ENCODE measurements around the gene SPANXN4. TPM values are rescaled to one million over a fixed set of nuclear protein-coding genes. Genes with fewer than 3 reads are reported as not detected.

Gene SPANXN4
- total RNA-seq: not detected

GRCh38 chrX:143025628-143026027 lies at the start of gene SPANXN4:
SPANXN4 (plus strand) TSS chrX:143025928; CDS start chrX:143026015, 87 bp downstream.
- H3K27me3 Mint-ChIP-seq: no peaks in the 10 kb centered on the region
- H3K9me3 Mint-ChIP-seq: peaks cover 2% of the 10 kb centered on the region
- no peak within 1 kb of the TSS for H3K4me3 Mint-ChIP-seq
- H3K4me1 Mint-ChIP-seq: no peaks in the 10 kb centered on the region
- no peak for DNase-seq
- no peaks in the 10 kb centered on the region for H3K36me3 Mint-ChIP-seq
- no peak within 1 kb of the TSS for H3K27ac Mint-ChIP-seq

- H3K36me3 Mint-ChIP-seq: no peaks in the 10 kb centered on the region
- no peak for DNase-seq
- H3K4me3 Mint-ChIP-seq: no peak overlapping the region
- H3K4me1 Mint-ChIP-seq: no peaks in the 10 kb centered on the region
- no peak overlapping the region for H3K27ac Mint-ChIP-seq
- H3K9me3 Mint-ChIP-seq: peaks cover 6% of the 10 kb centered on the region
- no peaks in the 10 kb centered on the region for H3K27me3 Mint-ChIP-seq
These were observed 48.4 kb upstream of the SPANXN4 start for GRCh38 chrX:142977128-142977914.

- Mint-ChIP-seq H3K27me3 (no peaks in the 10 kb centered on the region), H3K4me1 (no peaks in the 10 kb centered on the region), H3K4me3 (no peak overlapping the region), H3K9me3 (peaks cover 6% of the 10 kb centered on the region), H3K36me3 (no peaks in the 10 kb centered on the region), H3K27ac (no peak overlapping the region)
- DNase-seq: no peak
These were observed 47.5 kb upstream of the SPANXN4 start for GRCh38 chrX:142978130-142978684.

GRCh38 chrX:142982679-142983078 lies 43.0 kb upstream of the SPANXN4 start:
- Mint-ChIP-seq H3K4me1 (no peaks in the 10 kb centered on the region), H3K27me3 (no peaks in the 10 kb centered on the region), H3K9me3 (peaks cover 4% of the 10 kb centered on the region), H3K36me3 (no peaks in the 10 kb centered on the region), H3K27ac (no peak overlapping the region), H3K4me3 (no peak overlapping the region)
- no peak for DNase-seq

- no peak overlapping the region for H3K27ac Mint-ChIP-seq
- H3K4me1 Mint-ChIP-seq: no peaks in the 10 kb centered on the region
- H3K4me3 Mint-ChIP-seq: no peak overlapping the region
- no peaks in the 10 kb centered on the region for H3K27me3 Mint-ChIP-seq
- no peaks in the 10 kb centered on the region for H3K36me3 Mint-ChIP-seq
- H3K9me3 Mint-ChIP-seq: peaks cover 1% of the 10 kb centered on the region
- no peak for DNase-seq
These were observed 30.7 kb upstream of the SPANXN4 start for GRCh38 chrX:142994988-142995387.

DNA sequence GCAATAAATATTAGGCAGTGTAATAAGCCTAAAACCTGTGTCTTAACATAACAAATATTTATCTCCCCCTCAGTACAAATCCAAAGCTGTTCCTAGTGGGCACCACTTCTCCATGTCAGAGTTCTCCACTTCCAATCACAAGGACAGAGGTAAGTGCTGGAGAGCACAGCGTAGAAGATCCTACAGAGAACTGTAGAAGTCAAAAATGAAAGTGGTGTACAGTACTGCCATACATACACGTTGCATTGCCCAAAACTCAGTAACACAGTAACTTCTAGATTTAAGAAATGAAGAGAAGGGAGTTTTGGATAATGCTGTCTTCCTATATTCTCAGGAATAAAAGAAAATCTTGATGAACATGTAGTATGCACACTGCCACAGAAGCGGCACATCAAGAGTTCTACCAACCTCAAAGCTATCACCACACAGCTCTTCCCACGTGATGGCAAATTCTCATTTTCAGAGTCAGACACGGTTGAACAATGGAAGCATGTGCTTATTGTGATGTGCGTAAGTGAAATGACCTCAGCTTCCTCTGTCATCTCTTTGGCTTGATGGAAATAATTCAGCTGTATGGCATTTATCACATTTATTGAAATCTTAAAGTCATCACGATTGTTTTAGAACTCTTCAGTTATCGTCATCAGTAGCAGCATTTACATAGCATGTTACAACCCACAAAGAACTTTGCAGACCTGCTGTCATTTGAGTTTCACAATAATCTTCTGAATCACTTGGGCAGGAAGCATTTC lies 27.1 kb upstream of the SPANXN4 start:
- peaks cover 2% of the 10 kb centered on the region for H3K9me3 Mint-ChIP-seq
- no peak overlapping the region for H3K4me3 Mint-ChIP-seq
- H3K36me3 Mint-ChIP-seq: no peaks in the 10 kb centered on the region
- H3K27me3 Mint-ChIP-seq: no peaks in the 10 kb centered on the region
- no peak overlapping the region for H3K27ac Mint-ChIP-seq
- H3K4me1 Mint-ChIP-seq: no peaks in the 10 kb centered on the region
- no peak for DNase-seq

DNA sequence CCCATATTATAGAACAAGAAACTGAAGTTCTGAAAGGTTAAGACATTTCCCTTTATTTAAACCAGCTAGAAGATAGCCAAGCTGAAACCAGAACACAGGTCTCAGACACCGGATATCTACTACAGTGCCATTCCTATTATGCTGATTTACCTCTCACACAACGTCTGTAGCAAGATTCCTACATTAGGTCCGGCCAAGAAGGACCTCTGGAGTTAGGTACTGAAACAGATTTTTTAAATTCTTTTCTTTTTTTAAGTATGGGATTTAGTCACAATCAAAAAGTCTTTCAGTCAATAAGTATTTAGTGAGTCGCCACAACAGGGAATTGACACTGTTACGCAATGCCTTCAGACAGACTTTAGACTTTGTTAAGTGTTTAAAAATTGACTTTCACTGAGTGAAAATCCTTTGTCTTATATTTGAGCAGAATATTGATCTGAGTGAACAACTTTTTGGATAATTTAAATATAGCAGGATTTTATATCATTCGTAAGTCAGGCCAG lies 26.5 kb upstream of the SPANXN4 start:
- no peak overlapping the region for H3K27ac Mint-ChIP-seq
- H3K27me3 Mint-ChIP-seq: no peaks in the 10 kb centered on the region
- no peak for DNase-seq
- peaks cover 2% of the 10 kb centered on the region for H3K9me3 Mint-ChIP-seq
- no peaks in the 10 kb centered on the region for H3K36me3 Mint-ChIP-seq
- H3K4me1 Mint-ChIP-seq: no peaks in the 10 kb centered on the region
- no peak overlapping the region for H3K4me3 Mint-ChIP-seq

- Mint-ChIP-seq H3K4me1 (no peaks in the 10 kb centered on the region), H3K27me3 (no peaks in the 10 kb centered on the region), H3K9me3 (peaks cover 2% of the 10 kb centered on the region), H3K36me3 (no peaks in the 10 kb centered on the region), H3K4me3 (no peak overlapping the region), H3K27ac (no peak overlapping the region)
- DNase-seq: no peak
These were observed 23.5 kb upstream of the SPANXN4 start for GRCh38 chrX:143002206-143002605.

DNA sequence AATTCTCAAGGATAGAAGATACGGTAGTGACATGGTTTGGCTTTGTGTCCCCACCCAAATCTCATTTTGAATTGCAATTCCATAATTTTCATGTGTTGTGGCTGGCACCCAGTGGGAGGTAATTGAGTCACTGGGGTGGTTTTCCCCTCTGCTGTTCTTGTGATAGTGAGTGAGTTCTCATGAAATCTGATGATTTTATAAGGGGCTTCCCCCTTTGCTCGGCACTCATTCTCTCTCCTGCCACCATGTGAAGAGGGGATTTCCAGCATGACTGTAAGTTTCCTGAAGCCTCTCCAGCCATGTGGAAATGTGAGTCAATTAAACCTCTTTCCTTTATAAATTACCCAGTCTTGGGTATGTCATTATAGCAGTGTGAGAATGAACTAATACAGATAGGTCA lies 8.5 kb upstream of the SPANXN4 start:
- H3K27me3 Mint-ChIP-seq: no peaks in the 10 kb centered on the region
- no peak for DNase-seq
- H3K9me3 Mint-ChIP-seq: peaks cover 9% of the 10 kb centered on the region

GRCh38 chrX:143027275-143027674 lies 1.5 kb downstream of the SPANXN4 start:
- no peak overlapping the region for H3K4me3 Mint-ChIP-seq
- no peak overlapping the region for H3K27ac Mint-ChIP-seq
- H3K4me1 Mint-ChIP-seq: no peaks in the 10 kb centered on the region
- DNase-seq: no peak
- H3K9me3 Mint-ChIP-seq: peaks cover 3% of the 10 kb centered on the region
- no peaks in the 10 kb centered on the region for H3K27me3 Mint-ChIP-seq
- no peaks in the 10 kb centered on the region for H3K36me3 Mint-ChIP-seq

More for the DNA sequence above, 8.5 kb upstream of the SPANXN4 start:
- Mint-ChIP-seq H3K4me3 (no peak overlapping the region), H3K4me1 (no peaks in the 10 kb centered on the region), H3K36me3 (no peaks in the 10 kb centered on the region), H3K27ac (no peak overlapping the region)

DNA sequence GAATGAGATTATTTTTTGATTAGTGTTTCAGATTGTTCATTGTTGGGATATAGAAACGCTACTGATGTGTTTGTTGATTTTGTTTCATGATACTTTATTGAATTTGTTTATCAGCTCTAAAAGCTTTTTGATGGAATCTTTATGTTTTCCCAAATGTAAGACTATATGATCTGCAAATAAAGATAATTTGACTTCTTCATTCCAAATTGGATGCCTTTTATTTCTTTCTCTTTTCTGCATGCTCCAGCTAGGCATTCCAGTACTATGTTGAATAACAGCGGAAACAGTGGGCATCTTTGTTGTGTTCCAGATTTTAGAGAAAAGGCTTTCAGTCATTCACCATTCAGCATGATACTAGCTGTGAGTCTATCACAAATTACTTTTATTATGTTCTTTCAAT lies 21.8 kb downstream of the SPANXN4 start:
- no peaks in the 10 kb centered on the region for H3K4me1 Mint-ChIP-seq
- no peak overlapping the region for H3K27ac Mint-ChIP-seq
- no peak overlapping the region for H3K4me3 Mint-ChIP-seq
- H3K9me3 Mint-ChIP-seq: peaks cover 5% of the 10 kb centered on the region
- no peaks in the 10 kb centered on the region for H3K36me3 Mint-ChIP-seq
- no peak for DNase-seq
- H3K27me3 Mint-ChIP-seq: no peaks in the 10 kb centered on the region

DNA sequence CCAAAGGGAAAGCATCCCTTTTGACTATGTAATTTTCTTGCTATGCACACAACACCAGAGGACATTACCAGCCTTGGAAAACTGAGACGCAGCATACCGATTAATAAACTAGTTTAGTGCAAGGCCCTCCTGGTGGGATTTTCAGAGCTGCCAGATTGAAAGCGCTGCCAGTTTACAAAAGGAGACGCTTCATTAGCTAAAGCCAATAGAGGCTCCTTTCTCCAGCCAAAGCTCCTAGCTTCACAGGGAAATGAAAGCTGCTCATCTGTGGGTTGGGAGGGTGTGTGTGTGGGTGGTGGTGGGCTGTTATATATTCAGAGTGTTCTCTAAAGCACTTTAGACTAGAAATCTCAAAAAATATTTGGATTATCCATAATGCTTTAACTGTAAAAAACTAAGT lies 32.4 kb downstream of the SPANXN4 start:
- no peak for DNase-seq
- Mint-ChIP-seq H3K27me3 (no peaks in the 10 kb centered on the region), H3K36me3 (no peaks in the 10 kb centered on the region), H3K4me3 (no peak overlapping the region), H3K27ac (no peak overlapping the region), H3K9me3 (peaks cover 1% of the 10 kb centered on the region), H3K4me1 (no peaks in the 10 kb centered on the region)

GRCh38 chrX:143081231-143081630 lies 55.5 kb downstream of the SPANXN4 start:
- Mint-ChIP-seq H3K27ac (no peak overlapping the region), H3K4me3 (no peak overlapping the region), H3K9me3 (peaks cover 5% of the 10 kb centered on the region), H3K27me3 (no peaks in the 10 kb centered on the region), H3K4me1 (no peaks in the 10 kb centered on the region), H3K36me3 (no peaks in the 10 kb centered on the region)
- no peak for DNase-seq

GRCh38 chrX:143082537-143082936 lies 56.8 kb downstream of the SPANXN4 start:
- H3K4me1 Mint-ChIP-seq: no peaks in the 10 kb centered on the region
- no peaks in the 10 kb centered on the region for H3K36me3 Mint-ChIP-seq
- H3K27ac Mint-ChIP-seq: no peak overlapping the region
- peaks cover 4% of the 10 kb centered on the region for H3K9me3 Mint-ChIP-seq
- H3K27me3 Mint-ChIP-seq: no peaks in the 10 kb centered on the region
- H3K4me3 Mint-ChIP-seq: no peak overlapping the region
- no peak for DNase-seq
